Measurements from ENCODE around the gene SBF2.

Gene SBF2

GRCh38 chr11:10315083-10315482 is 21.1 kb upstream of the SBF2 start:
- DNase-seq (ENCODE audit: extremely low spot score): no peak
- ChIA-PET CTCF (interaction anchor here (1.4 to 2.3 kb wide), 2 partner anchors 11 to 51 kb away, joined by 4 to 11 read pairs; partner anchors contain the start of gene ADM), POLR2A (interaction anchor here (1.5 kb wide), 1 partner anchor 10 kb away, joined by 7 read pairs; the partner anchor contains the start of gene ADM)
- TF ChIP-seq TARDBP (IDR thresholded peaks at IDR 0.05) (no peak), ARNT (IDR thresholded peaks at IDR 0.05) (no peak), L3MBTL2 (conservative IDR thresholded peaks at IDR 0.05) (no peak), SP1 (IDR thresholded peaks at IDR 0.05) (no peak), HDGF (IDR thresholded peaks at IDR 0.05; ENCODE audit: borderline replicate concordance) (no peak)

GRCh38 chr11:10314199-10315072 is 20.4 kb upstream of the SBF2 start:
- TF ChIP-seq SP1 (IDR thresholded peaks at IDR 0.05) (no peak), CTBP1 (IDR thresholded peaks at IDR 0.05; ENCODE audit: borderline replicate concordance) (no peak), LEF1 (IDR thresholded peaks at IDR 0.05; ENCODE audit: borderline replicate concordance) (no peak), PKNOX1 (IDR thresholded peaks at IDR 0.05) (peak; percentile 79), BHLHE40 (IDR thresholded peaks at IDR 0.05; ENCODE audit: borderline replicate concordance) (no peak), FOXK2 (IDR thresholded peaks at IDR 0.05) (no peak)
- peak; percentile 47 for DNase-seq (ENCODE audit: extremely low spot score)
- ChIA-PET CTCF (interaction anchor here (0.6 to 2.3 kb wide), 4 partner anchors 10 to 494 kb away, joined by 3 to 11 read pairs (median 4); partner anchors contain the start of genes ADM and EIF4G2), POLR2A (interaction anchor here (1.5 kb wide), 1 partner anchor 10 kb away, joined by 7 read pairs; the partner anchor contains the start of gene ADM)

DNA sequence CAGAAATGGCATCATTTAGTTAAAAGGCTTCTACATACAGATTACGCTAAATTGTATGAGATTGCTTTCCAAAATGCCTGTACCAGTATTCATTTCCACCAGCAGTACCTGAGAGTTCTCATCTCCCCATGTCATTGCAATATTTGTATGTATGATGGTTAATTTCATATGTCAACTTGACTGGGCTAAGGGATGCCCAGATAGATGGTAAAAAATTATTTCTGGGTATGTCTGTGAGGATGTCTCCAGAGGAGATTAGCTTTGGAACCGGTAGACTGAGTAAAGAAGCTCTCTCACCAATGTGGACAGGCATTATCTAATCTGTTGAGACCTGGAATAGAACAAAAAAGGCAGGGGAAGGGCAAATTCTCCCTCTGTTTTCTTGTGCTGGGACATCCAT is 17.8 kb upstream of the SBF2 start:
- CTCF ChIA-PET: no interaction called here
- TF ChIP-seq SP1 (IDR thresholded peaks at IDR 0.05): no peak
- no peak for TF ChIP-seq ARNT (IDR thresholded peaks at IDR 0.05)
- TF ChIP-seq HDGF (IDR thresholded peaks at IDR 0.05; ENCODE audit: borderline replicate concordance): no peak
- no peak for TF ChIP-seq LEF1 (IDR thresholded peaks at IDR 0.05; ENCODE audit: borderline replicate concordance)
- TF ChIP-seq TARDBP (IDR thresholded peaks at IDR 0.05): no peak
- TF ChIP-seq ELF4 (IDR thresholded peaks at IDR 0.05): no peak
- TF ChIP-seq L3MBTL2 (conservative IDR thresholded peaks at IDR 0.05): no peak
- no peak for TF ChIP-seq NFRKB (IDR thresholded peaks at IDR 0.05)
- POLR2A ChIA-PET: no interaction called here
- DNase-seq (ENCODE audit: extremely low spot score): no peak

DNA sequence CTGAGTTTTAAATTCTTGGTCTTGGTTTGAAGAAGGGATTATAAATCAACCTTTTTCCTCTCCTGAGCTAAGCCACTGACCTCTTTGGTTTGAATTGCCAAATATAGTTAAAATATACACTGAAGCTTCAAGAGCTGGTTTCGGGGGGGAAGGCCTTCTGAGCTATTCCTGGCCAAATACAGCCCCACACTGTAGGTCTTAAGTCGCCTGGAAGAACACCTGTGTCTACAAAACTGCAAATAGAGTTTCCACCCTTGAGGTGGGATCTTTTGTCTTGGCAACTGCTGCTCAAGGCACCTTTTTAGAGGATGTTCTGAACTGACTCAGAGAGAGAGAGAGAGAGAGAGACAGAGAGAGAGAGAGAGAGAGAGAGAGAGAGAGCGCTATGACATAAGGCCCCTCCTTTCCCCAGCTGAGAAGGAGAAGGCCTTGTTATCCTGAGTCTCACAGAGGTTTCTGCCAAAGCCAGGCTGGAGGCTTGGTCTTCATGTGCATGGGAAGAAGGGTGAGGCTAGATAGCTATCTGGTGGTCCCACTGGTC is 16.4 kb upstream of the SBF2 start:
- CTCF ChIA-PET: interaction anchor here (1.8 kb wide), 1 partner anchor 56 kb away, joined by 8 read pairs; no protein-coding TSS in a partner anchor
- DNase-seq (ENCODE audit: extremely low spot score): no peak
- TF ChIP-seq TARDBP (IDR thresholded peaks at IDR 0.05) (no peak), PKNOX1 (IDR thresholded peaks at IDR 0.05) (no peak), FOXM1 (IDR thresholded peaks at IDR 0.05; ENCODE audit: borderline replicate concordance) (no peak), FOXA1 (IDR thresholded peaks at IDR 0.05) (no peak), HDGF (IDR thresholded peaks at IDR 0.05; ENCODE audit: borderline replicate concordance) (no peak), ELF4 (IDR thresholded peaks at IDR 0.05) (no peak), SP1 (IDR thresholded peaks at IDR 0.05) (no peak)
- POLR2A ChIA-PET: interaction anchor here (0.6 to 1.6 kb wide), 4 partner anchors 15 to 551 kb away, joined by 3 to 5 read pairs (median 4); no protein-coding TSS in a partner anchor

GRCh38 chr11:10309163-10310093 is 15.4 kb upstream of the SBF2 start:
- POLR2A ChIA-PET: interaction anchor here (1.1 to 1.6 kb wide), 3 partner anchors 14 to 550 kb away, joined by 3 to 5 read pairs (median 4); no protein-coding TSS in a partner anchor

DNA sequence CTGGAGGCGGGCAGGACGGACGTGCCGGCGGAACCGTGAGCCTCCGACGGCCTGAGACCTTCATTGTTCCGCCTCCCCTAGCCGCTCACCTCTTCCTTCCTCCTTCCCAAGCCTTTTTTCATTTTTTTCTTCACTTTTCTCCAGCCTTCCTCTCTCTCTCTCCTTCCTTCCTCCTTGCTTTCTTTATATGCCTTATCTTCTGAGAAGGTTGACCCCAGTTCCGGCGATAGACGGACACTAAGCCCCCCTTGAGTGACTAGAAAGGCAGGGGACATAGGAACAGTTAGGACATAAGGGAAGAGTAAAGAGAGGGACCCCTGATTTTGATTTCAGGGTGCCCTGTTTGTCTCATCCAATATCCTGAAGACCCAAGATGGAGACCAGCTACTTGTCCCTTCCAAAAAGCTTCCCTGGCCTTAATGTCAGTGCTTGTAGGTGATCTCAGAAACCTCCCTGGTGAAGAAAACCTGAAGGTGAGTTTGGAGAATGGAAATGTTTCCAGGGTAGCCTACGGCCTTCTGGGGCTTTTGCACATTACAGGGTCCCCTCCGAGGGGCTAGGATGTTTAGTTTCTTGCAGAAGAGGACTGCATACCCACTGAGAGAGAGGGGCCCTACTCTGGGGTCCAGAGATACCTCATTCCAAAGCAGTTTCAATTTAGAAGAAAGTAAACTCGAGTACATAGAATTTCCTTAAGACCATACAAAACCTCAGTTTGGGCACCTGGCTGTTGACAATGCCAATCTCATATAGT is 14.4 kb upstream of the SBF2 start:
- peak; percentile 69 for DNase-seq (ENCODE audit: extremely low spot score)
- ChIA-PET POLR2A (interaction anchor here (1.6 kb wide), 1 partner anchor 13 kb away, joined by 5 read pairs; no protein-coding TSS in a partner anchor), CTCF (interaction anchor here (0.5 to 3.1 kb wide), 7 partner anchors 10 to 923 kb away, joined by 3 to 22 read pairs (median 4); no protein-coding TSS in a partner anchor)
- TF ChIP-seq L3MBTL2 (conservative IDR thresholded peaks at IDR 0.05) (0 out of 2 replicates have a peak, but pooled peaks have one; percentile 6), HDGF (IDR thresholded peaks at IDR 0.05; ENCODE audit: borderline replicate concordance) (no peak), LEF1 (IDR thresholded peaks at IDR 0.05; ENCODE audit: borderline replicate concordance) (no peak), ELF4 (IDR thresholded peaks at IDR 0.05) (no peak), NFRKB (IDR thresholded peaks at IDR 0.05) (no peak), SP1 (IDR thresholded peaks at IDR 0.05) (no peak), FOXA1 (IDR thresholded peaks at IDR 0.05) (no peak)

More at GRCh38 chr11:10309163-10310093, 15.4 kb upstream of the SBF2 start:
- CTCF ChIA-PET: interaction anchor here (0.5 to 3.1 kb wide), 5 partner anchors 16 to 924 kb away, joined by 3 to 22 read pairs (median 4); no protein-coding TSS in a partner anchor
- TF ChIP-seq TARDBP (IDR thresholded peaks at IDR 0.05) (no peak), ARNT (IDR thresholded peaks at IDR 0.05) (no peak), SUZ12 (IDR thresholded peaks at IDR 0.05) (no peak), SP1 (IDR thresholded peaks at IDR 0.05) (no peak), ZNF384 (IDR thresholded peaks at IDR 0.05) (no peak), FOXA1 (IDR thresholded peaks at IDR 0.05) (no peak), ELF4 (IDR thresholded peaks at IDR 0.05) (no peak)
- DNase-seq (ENCODE audit: extremely low spot score): no peak

All from HEK293T (cell line).